ENCODE measurements around the gene NEK5. TPM values are rescaled to one million over a fixed set of nuclear protein-coding genes. Genes with fewer than 3 reads are reported as not detected.

The NEK5 gene
- polyA plus RNA-seq, 3 donors = 0.07 TPM; not detected in 2

GRCh38 chr13:51998723-51999509 is 130.0 kb downstream of the NEK5 start:
- Histone ChIP-seq H3K4me1 (ENCODE audit: control insufficient read depth in 1 of 2, insufficient read depth in 2 of 2, low read length in 2 of 2) (peaks cover 10 to 13% of the 10 kb centered on the region in 2 donors), H3K27ac (ENCODE audit: low read depth in 1 of 2, low read length in 2 of 2) (no peak overlapping the region), H2AFZ (ENCODE audit: insufficient read depth, low read depth, low read length, poor library complexity, severe bottlenecking) (no peak overlapping the region), H3K9ac (ENCODE audit: insufficient read depth, low read length, poor library complexity, severe bottlenecking) (no peak overlapping the region), H3K79me2 (ENCODE audit: insufficient read depth, low read length) (no peaks in the 10 kb centered on the region), H3K4me3 (replicated peaks in 1 of 3; ENCODE audit: low read depth in 2 of 3, low read length in 3 of 3) (no peak overlapping the region), H3K9me3 (replicated peaks in 1 of 2; ENCODE audit: control insufficient read depth in 1 of 2, insufficient read depth in 1 of 2, low read length in 2 of 2) (no peaks in the 10 kb centered on the region), H3K27me3 (ENCODE audit: control insufficient read depth in 2 of 2, insufficient read depth in 2 of 2, low read length in 2 of 2) (no peaks in the 10 kb centered on the region), H3K4me2 (replicated peaks; ENCODE audit: extremely low read depth, low read length, poor library complexity, severe bottlenecking) (no peak overlapping the region), H4K20me1 (ENCODE audit: insufficient read depth, low read length) (no peaks in the 10 kb centered on the region), H3K36me3 (replicated peaks in 1 of 2; ENCODE audit: control insufficient read depth in 1 of 2, insufficient read depth in 2 of 2, low read length in 2 of 2) (no peaks in the 10 kb centered on the region)
- H3K27ac Mint-ChIP-seq = no peak overlapping the region
- WGBS (ENCODE audit: insufficient coverage) = 67% methylated on average over 1 of the region's 6 CpGs
- no peak for TF ChIP-seq CTCF (IDR thresholded peaks at IDR 0.05)
- H3K9me3 Mint-ChIP-seq = no peaks in the 10 kb centered on the region
- H3K36me3 Mint-ChIP-seq = no peaks in the 10 kb centered on the region
- H3K4me1 Mint-ChIP-seq = peaks cover 20% of the 10 kb centered on the region
- intact Hi-C loops (cut with micrococcal nuclease) = no loop called here
- H3K4me3 Mint-ChIP-seq = no peak overlapping the region
- DNase-seq = no peak
- H3K27me3 Mint-ChIP-seq (ENCODE audit: low read depth in 3 of 3) = peaks cover 1 to 6% (median 6%) of the 10 kb centered on the region in 3 donors

GRCh38 chr13:51997641-51998330 is 131.1 kb downstream of the NEK5 start:
- Mint-ChIP-seq H3K36me3 (no peaks in the 10 kb centered on the region), H3K27me3 (ENCODE audit: low read depth in 3 of 3) (peaks cover 1 to 10% (median 8%) of the 10 kb centered on the region in 3 donors), H3K4me3 (no peak overlapping the region), H3K27ac (no peak overlapping the region), H3K4me1 (peaks cover 26% of the 10 kb centered on the region), H3K9me3 (peaks cover 0 to 1% (median 0%) of the 10 kb centered on the region in 7 donors)
- 92% methylated on average over 5 of the region's 8 CpGs for WGBS (ENCODE audit: insufficient coverage)
- DNase-seq = no peak
- Histone ChIP-seq H3K27ac (ENCODE audit: low read depth in 1 of 2, low read length in 2 of 2) (no peak overlapping the region), H2AFZ (ENCODE audit: insufficient read depth, low read depth, low read length, poor library complexity, severe bottlenecking) (no peak overlapping the region), H3K4me1 (ENCODE audit: control insufficient read depth in 1 of 2, insufficient read depth in 2 of 2, low read length in 2 of 2) (peaks cover 10 to 13% of the 10 kb centered on the region in 2 donors), H3K9me3 (replicated peaks in 1 of 2; ENCODE audit: control insufficient read depth in 1 of 2, insufficient read depth in 1 of 2, low read length in 2 of 2) (no peaks in the 10 kb centered on the region), H3K27me3 (ENCODE audit: control insufficient read depth in 2 of 2, insufficient read depth in 2 of 2, low read length in 2 of 2) (no peaks in the 10 kb centered on the region), H3K4me3 (replicated peaks in 1 of 3; ENCODE audit: low read depth in 2 of 3, low read length in 3 of 3) (no peak overlapping the region), H3K36me3 (replicated peaks in 1 of 2; ENCODE audit: control insufficient read depth in 1 of 2, insufficient read depth in 2 of 2, low read length in 2 of 2) (no peaks in the 10 kb centered on the region), H3K9ac (ENCODE audit: insufficient read depth, low read length, poor library complexity, severe bottlenecking) (no peak overlapping the region), H3K79me2 (ENCODE audit: insufficient read depth, low read length) (no peaks in the 10 kb centered on the region), H3K4me2 (replicated peaks; ENCODE audit: extremely low read depth, low read length, poor library complexity, severe bottlenecking) (no peak overlapping the region), H4K20me1 (ENCODE audit: insufficient read depth, low read length) (no peaks in the 10 kb centered on the region)
- TF ChIP-seq CTCF (IDR thresholded peaks at IDR 0.05) = no peak
- intact Hi-C loops (cut with micrococcal nuclease) = no loop called here
